Natural killer cell treated with Interleukin-12 subunit alpha and Interleukin-12 subunit beta and Interleukin-15 and Interleukin-18, amount 100 ng/mL, for 72 hours (primary cell): ENCODE measurements around the gene POLR2J3. TPM values are rescaled to one million over a fixed set of nuclear protein-coding genes. Genes with fewer than 3 reads are reported as not detected.
A peak's percentile ranks its signal among the peaks of the same experiment; 100 is the strongest.
"Not testable (repeated sequence)": the region's sequence is repeated elsewhere in the genome, so short reads cannot be mapped to it uniquely, and the experiment has no call there.

Source experiments
- ATAC-seq, 2 donors: fragments of 150-1000 bp; cut with Tn5 transposase in 1 of 2; sonication (Bioruptor Pico), chemical (Tn5 transposase) in 1 of 2; 2 replicates each; pipeline ENCODE4 v1.10.0; 2021
- DNase-seq: peaks from one replicate; pipeline ENCODE4 v3.0.0; 2022; ENCODE audit warnings: low spot score
- H3K27ac Mint-ChIP-seq, 2 donors: 1 replicate in 1 of 2; 2 replicates in 1 of 2; pipeline ENCODE4 v1.8.0; 2022; ENCODE audit warnings: mixed read lengths in 2 of 2, mild to moderate bottlenecking in 1 of 2, moderate library complexity in 1 of 2
- H3K27me3 Mint-ChIP-seq, 2 donors: 1 replicate in 1 of 2; 2 replicates in 1 of 2; pipeline ENCODE4 v1.8.0; 2022; ENCODE audit warnings: mixed read lengths in 2 of 2
- H3K36me3 Mint-ChIP-seq: one replicate; pipeline ENCODE4 v1.8.0; 2022; ENCODE audit warnings: mixed read lengths
- H3K4me1 Mint-ChIP-seq, 2 donors: 1 replicate in 1 of 2; 2 replicates in 1 of 2; pipeline ENCODE4 v1.8.0; 2022; ENCODE audit warnings: low read depth in 2 of 2, mixed read lengths in 2 of 2, mild to moderate bottlenecking in 1 of 2
- H3K4me3 Mint-ChIP-seq: one replicate; pipeline ENCODE4 v1.8.0; 2022; ENCODE audit warnings: mixed read lengths
- H3K9me3 Mint-ChIP-seq: 2 replicates; pipeline ENCODE4 v1.8.0; 2022; ENCODE audit warnings: mixed read lengths
- total RNA-seq, 2 donors: library from RNA; stranded (reverse); gene quantifications; one replicate each; pipeline ENCODE4 v1.2.3, GENCODE V29; 2022

POLR2J3 gene
- total RNA-seq, 2 donors from 2014 or later, result 54.0 to 155 TPM

- not testable (repeated sequence) for H3K9me3 Mint-ChIP-seq, H3K27me3 Mint-ChIP-seq, H3K36me3 Mint-ChIP-seq, DNase-seq, H3K4me3 Mint-ChIP-seq, H3K4me1 Mint-ChIP-seq, H3K27ac Mint-ChIP-seq
- ATAC-seq, result peak in 1 of 2 donors; percentile 47
Observed at GRCh38 chr7:102550808-102551422, 21.5 kb downstream of the POLR2J3 start, which contains the start of gene SPDYE2. Gene SPDYE2, plus strand, starts transcription at chr7:102551226. Its CDS starts 2,030 bp downstream, at chr7:102553256.

- not testable (repeated sequence) for H3K9me3 Mint-ChIP-seq, H3K36me3 Mint-ChIP-seq, H3K27me3 Mint-ChIP-seq, H3K4me1 Mint-ChIP-seq, DNase-seq, H3K27ac Mint-ChIP-seq, ATAC-seq, H3K4me3 Mint-ChIP-seq
Observed at GRCh38 chr7:102546353-102546752, 26.0 kb downstream of the POLR2J3 start.

- not testable (repeated sequence) for H3K4me3 Mint-ChIP-seq, H3K4me1 Mint-ChIP-seq, ATAC-seq, H3K9me3 Mint-ChIP-seq, DNase-seq, H3K36me3 Mint-ChIP-seq, H3K27ac Mint-ChIP-seq, H3K27me3 Mint-ChIP-seq
Observed at GRCh38 chr7:102545288-102545687, 27.1 kb downstream of the POLR2J3 start.

- not testable (repeated sequence) for H3K36me3 Mint-ChIP-seq, DNase-seq, H3K27ac Mint-ChIP-seq, H3K27me3 Mint-ChIP-seq, H3K4me1 Mint-ChIP-seq, H3K4me3 Mint-ChIP-seq, ATAC-seq, H3K9me3 Mint-ChIP-seq
Observed at GRCh38 chr7:102544372-102544771, 28.0 kb downstream of the POLR2J3 start.

GRCh38 chr7:102543596-102543995 lies 28.8 kb downstream of the POLR2J3 start, which contains the start of gene UPK3BL2:
Gene UPK3BL2, minus strand, starts transcription at chr7:102543696. Its CDS starts 60 bp downstream, at chr7:102543636.
- ATAC-seq, H3K4me1 Mint-ChIP-seq, H3K27me3 Mint-ChIP-seq, H3K9me3 Mint-ChIP-seq, H3K27ac Mint-ChIP-seq, H3K36me3 Mint-ChIP-seq, DNase-seq, H3K4me3 Mint-ChIP-seq: not testable (repeated sequence)

GRCh38 chr7:102542771-102543170 lies 29.6 kb downstream of the POLR2J3 start:
- not testable (repeated sequence) for H3K9me3 Mint-ChIP-seq, ATAC-seq, H3K36me3 Mint-ChIP-seq, H3K27me3 Mint-ChIP-seq, H3K4me3 Mint-ChIP-seq, H3K4me1 Mint-ChIP-seq, DNase-seq, H3K27ac Mint-ChIP-seq

- not testable (repeated sequence) for H3K4me3 Mint-ChIP-seq, H3K36me3 Mint-ChIP-seq, ATAC-seq, H3K4me1 Mint-ChIP-seq, DNase-seq, H3K9me3 Mint-ChIP-seq, H3K27ac Mint-ChIP-seq, H3K27me3 Mint-ChIP-seq
Observed at GRCh38 chr7:102542083-102542482, 30.3 kb downstream of the POLR2J3 start.

GRCh38 chr7:102540604-102541003 lies 31.8 kb downstream of the POLR2J3 start:
- H3K36me3 Mint-ChIP-seq, ATAC-seq, H3K4me3 Mint-ChIP-seq, H3K4me1 Mint-ChIP-seq, H3K9me3 Mint-ChIP-seq, H3K27me3 Mint-ChIP-seq, H3K27ac Mint-ChIP-seq, DNase-seq: not testable (repeated sequence)

GRCh38 chr7:102535062-102535615 lies 37.2 kb downstream of the POLR2J3 start:
- H3K27ac Mint-ChIP-seq, ATAC-seq, H3K9me3 Mint-ChIP-seq, H3K4me3 Mint-ChIP-seq, H3K4me1 Mint-ChIP-seq, H3K36me3 Mint-ChIP-seq, H3K27me3 Mint-ChIP-seq, DNase-seq: not testable (repeated sequence)

GRCh38 chr7:102532127-102532526 lies 40.3 kb downstream of the POLR2J3 start:
- DNase-seq, H3K4me1 Mint-ChIP-seq, H3K4me3 Mint-ChIP-seq, ATAC-seq, H3K9me3 Mint-ChIP-seq, H3K27me3 Mint-ChIP-seq, H3K27ac Mint-ChIP-seq, H3K36me3 Mint-ChIP-seq: not testable (repeated sequence)

- H3K36me3 Mint-ChIP-seq, H3K27ac Mint-ChIP-seq, H3K4me1 Mint-ChIP-seq: not testable (repeated sequence)
Observed at GRCh38 chr7:102531583-102531982, 40.8 kb downstream of the POLR2J3 start.

GRCh38 chr7:102527822-102528793 lies 44.3 kb downstream of the POLR2J3 start:
- not testable (repeated sequence) for H3K4me3 Mint-ChIP-seq, H3K27ac Mint-ChIP-seq, H3K27me3 Mint-ChIP-seq, H3K36me3 Mint-ChIP-seq, DNase-seq, H3K9me3 Mint-ChIP-seq, H3K4me1 Mint-ChIP-seq, ATAC-seq

More at GRCh38 chr7:102531583-102531982, 40.8 kb downstream of the POLR2J3 start:
- H3K27me3 Mint-ChIP-seq, H3K9me3 Mint-ChIP-seq, ATAC-seq, DNase-seq, H3K4me3 Mint-ChIP-seq: not testable (repeated sequence)

- not testable (repeated sequence) for H3K9me3 Mint-ChIP-seq, H3K27me3 Mint-ChIP-seq, H3K36me3 Mint-ChIP-seq, H3K4me3 Mint-ChIP-seq, H3K4me1 Mint-ChIP-seq, DNase-seq, H3K27ac Mint-ChIP-seq, ATAC-seq
Observed at GRCh38 chr7:102527182-102527581, 45.2 kb downstream of the POLR2J3 start.

GRCh38 chr7:102524803-102525202 lies 47.6 kb downstream of the POLR2J3 start:
- not testable (repeated sequence) for H3K27me3 Mint-ChIP-seq, H3K4me3 Mint-ChIP-seq, H3K4me1 Mint-ChIP-seq, H3K27ac Mint-ChIP-seq, H3K9me3 Mint-ChIP-seq, H3K36me3 Mint-ChIP-seq, DNase-seq
- peak; percentile 7 to 34 for ATAC-seq
